ENCODE measurements around the gene GNG8. TPM values are rescaled to one million over a fixed set of nuclear protein-coding genes. Genes with fewer than 3 reads are reported as not detected.
"Not testable (repeated sequence)": the region's sequence is repeated elsewhere in the genome, so short reads cannot be mapped to it uniquely, and the experiment has no call there.

Gene GNG8
- total RNA-seq, 1 donor from 2014 or later, result not detected

DNA sequence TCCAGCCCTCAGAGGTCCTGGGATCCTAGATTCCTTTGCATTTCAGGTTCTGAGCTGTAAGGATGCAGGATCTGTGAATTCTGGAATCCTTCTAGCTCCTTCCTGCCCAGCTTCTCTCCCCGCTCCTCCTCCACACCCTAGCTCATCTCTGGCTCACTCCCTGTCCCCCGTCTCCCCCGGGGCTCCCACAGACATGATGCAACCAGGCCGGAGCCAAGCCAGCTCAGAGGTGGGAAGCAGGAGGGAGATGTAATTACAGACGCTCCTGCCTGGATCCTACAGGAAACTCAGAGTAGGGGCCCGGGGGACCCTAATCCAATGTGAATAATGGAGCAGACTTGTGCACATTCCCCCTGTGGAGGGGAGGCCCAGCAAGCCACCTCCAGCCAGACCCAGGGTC, 4.5 kb downstream of the GNG8 start:
- Histone ChIP-seq H3K27me3 (ENCODE audit: control insufficient read depth in 3 of 3, insufficient read depth in 3 of 3, low read length in 3 of 3) (peaks cover 17 to 38% (median 30%) of the 10 kb centered on the region in 3 donors), H3K36me3 (ENCODE audit: control insufficient read depth in 3 of 3, insufficient read depth in 3 of 3, low read length in 3 of 3) (no peaks in the 10 kb centered on the region), H3K9ac (ENCODE audit: low read depth in 1 of 3, low read length in 3 of 3) (no peak overlapping the region), H3K4me3 (ENCODE audit: low read length in 3 of 3) (no peak overlapping the region), H3K9me3 (ENCODE audit: control insufficient read depth in 3 of 3, low read length in 3 of 3) (no peaks in the 10 kb centered on the region), H3K4me1 (ENCODE audit: control insufficient read depth in 3 of 3, insufficient read depth in 3 of 3, low read length in 3 of 3) (peaks cover 9 to 14% (median 13%) of the 10 kb centered on the region in 3 donors), H3K27ac (ENCODE audit: low read depth, low read length) (no peak overlapping the region)

DNA sequence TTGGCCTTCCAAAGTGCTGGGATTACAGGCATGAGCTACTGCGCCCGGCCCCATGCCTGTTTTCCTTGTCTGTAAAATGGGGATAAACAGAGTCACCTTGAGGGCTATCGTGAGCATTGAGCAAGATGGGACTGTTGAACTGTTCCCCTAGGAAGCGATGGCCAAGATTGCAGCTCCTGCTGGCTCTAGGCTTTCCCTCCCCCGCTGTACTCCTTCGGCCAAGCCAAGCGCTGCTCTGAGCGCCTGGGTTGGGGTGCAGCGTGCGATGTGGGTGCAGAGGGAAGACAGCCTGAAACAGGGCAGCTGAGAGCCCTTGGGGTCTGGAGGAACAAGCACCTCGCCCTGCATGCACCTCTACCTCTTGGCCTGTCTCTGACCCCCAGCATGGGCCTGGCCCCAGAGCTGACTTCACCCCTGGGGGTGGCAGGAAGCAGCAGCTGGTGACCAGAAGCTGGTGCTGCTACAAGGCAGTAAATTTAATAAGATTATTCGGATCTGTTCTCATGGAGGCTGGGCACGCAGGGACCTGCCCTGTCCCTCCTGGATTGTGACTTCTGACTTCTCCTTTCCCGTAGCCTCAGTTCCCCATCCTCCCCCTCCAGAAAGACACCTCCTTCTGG, 5.3 kb downstream of the GNG8 start:
- Histone ChIP-seq H3K36me3 (ENCODE audit: control insufficient read depth in 3 of 3, insufficient read depth in 3 of 3, low read length in 3 of 3) (no peaks in the 10 kb centered on the region), H3K27me3 (ENCODE audit: control insufficient read depth in 3 of 3, insufficient read depth in 3 of 3, low read length in 3 of 3) (peaks cover 17 to 35% (median 27%) of the 10 kb centered on the region in 3 donors), H3K27ac (ENCODE audit: low read depth, low read length) (no peak overlapping the region), H3K9ac (ENCODE audit: low read depth in 1 of 3, low read length in 3 of 3) (no peak overlapping the region), H3K4me3 (ENCODE audit: low read length in 3 of 3) (no peak overlapping the region), H3K4me1 (ENCODE audit: control insufficient read depth in 3 of 3, insufficient read depth in 3 of 3, low read length in 3 of 3) (peaks cover 9 to 22% (median 21%) of the 10 kb centered on the region in 3 donors), H3K9me3 (ENCODE audit: control insufficient read depth in 3 of 3, low read length in 3 of 3) (no peaks in the 10 kb centered on the region)

DNA sequence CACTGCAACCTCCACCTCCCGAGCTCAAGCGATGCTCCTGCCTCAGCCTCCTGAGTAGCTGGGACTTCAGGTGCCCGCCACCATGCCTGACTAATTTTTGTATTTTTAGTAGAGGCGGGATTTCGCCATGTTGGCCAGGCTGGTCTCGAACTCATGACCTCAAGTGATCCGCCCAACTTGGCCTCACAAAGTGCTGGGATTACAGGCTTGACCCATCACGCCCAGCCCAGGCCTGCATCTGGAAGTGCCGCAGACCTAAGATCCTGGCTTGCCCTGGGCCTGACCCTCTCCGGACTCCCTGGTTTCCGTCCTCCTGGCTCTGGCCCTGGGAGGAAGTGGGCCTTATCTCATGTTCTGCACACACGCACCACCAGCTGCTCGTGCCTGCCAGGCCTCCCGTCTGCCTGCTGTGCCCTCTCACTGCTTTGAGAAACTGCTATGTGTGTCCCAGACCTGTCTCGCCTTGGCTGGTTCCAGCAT, 6.4 kb downstream of the GNG8 start:
- Histone ChIP-seq H3K36me3 (ENCODE audit: control insufficient read depth in 3 of 3, insufficient read depth in 3 of 3, low read length in 3 of 3) (no peaks in the 10 kb centered on the region), H3K9me3 (ENCODE audit: control insufficient read depth in 3 of 3, low read length in 3 of 3) (no peaks in the 10 kb centered on the region), H3K4me3 (ENCODE audit: low read length in 3 of 3) (no peak overlapping the region), H3K27me3 (ENCODE audit: control insufficient read depth in 3 of 3, insufficient read depth in 3 of 3, low read length in 3 of 3) (peaks cover 17 to 29% (median 22%) of the 10 kb centered on the region in 3 donors), H3K4me1 (ENCODE audit: control insufficient read depth in 3 of 3, insufficient read depth in 3 of 3, low read length in 3 of 3) (peaks cover 15 to 31% (median 24%) of the 10 kb centered on the region in 3 donors), H3K9ac (ENCODE audit: low read depth in 1 of 3, low read length in 3 of 3) (no peak overlapping the region), H3K27ac (ENCODE audit: low read depth, low read length) (no peak overlapping the region)

GRCh38 chr19:46628970-46629369, 7.0 kb downstream of the GNG8 start:
- not testable (repeated sequence) for H3K36me3 ChIP-seq (ENCODE audit: control insufficient read depth in 3 of 3, insufficient read depth in 3 of 3, low read length in 3 of 3); H3K9ac ChIP-seq (ENCODE audit: low read depth in 1 of 3, low read length in 3 of 3); H3K4me3 ChIP-seq (ENCODE audit: low read length in 3 of 3); H3K27ac ChIP-seq (ENCODE audit: low read depth, low read length); H3K9me3 ChIP-seq (ENCODE audit: control insufficient read depth in 3 of 3, low read length in 3 of 3)
- H3K4me1 ChIP-seq (ENCODE audit: control insufficient read depth in 3 of 3, insufficient read depth in 3 of 3, low read length in 3 of 3), result peaks cover 15 to 34% (median 23%) of the 10 kb centered on the region in 3 donors
- peaks cover 15 to 25% (median 20%) of the 10 kb centered on the region in 3 donors for H3K27me3 ChIP-seq (ENCODE audit: control insufficient read depth in 3 of 3, insufficient read depth in 3 of 3, low read length in 3 of 3)

GRCh38 chr19:46626446-46626845, 9.6 kb downstream of the GNG8 start:
- Histone ChIP-seq H3K4me3 (ENCODE audit: low read length in 3 of 3) (no peak overlapping the region), H3K27me3 (ENCODE audit: control insufficient read depth in 3 of 3, insufficient read depth in 3 of 3, low read length in 3 of 3) (peaks cover 2 to 6% (median 4%) of the 10 kb centered on the region in 3 donors), H3K27ac (ENCODE audit: low read depth, low read length) (peak overlapping the region; percentile 79), H3K36me3 (ENCODE audit: control insufficient read depth in 3 of 3, insufficient read depth in 3 of 3, low read length in 3 of 3) (no peaks in the 10 kb centered on the region), H3K9ac (ENCODE audit: low read depth in 1 of 3, low read length in 3 of 3) (peak overlapping the region in 1 of 3 donors; percentile 6), H3K9me3 (ENCODE audit: control insufficient read depth in 3 of 3, low read length in 3 of 3) (no peaks in the 10 kb centered on the region), H3K4me1 (ENCODE audit: control insufficient read depth in 3 of 3, insufficient read depth in 3 of 3, low read length in 3 of 3) (peaks cover 8 to 33% (median 25%) of the 10 kb centered on the region in 3 donors)

- no peaks in the 10 kb centered on the region for H3K9me3 ChIP-seq (ENCODE audit: control insufficient read depth in 3 of 3, low read length in 3 of 3)
- H3K36me3 ChIP-seq (ENCODE audit: control insufficient read depth in 3 of 3, insufficient read depth in 3 of 3, low read length in 3 of 3), result no peaks in the 10 kb centered on the region
- no peak overlapping the region for H3K4me3 ChIP-seq (ENCODE audit: low read length in 3 of 3)
- peak overlapping the region in 2 of 3 donors; percentile 6 to 25 for H3K9ac ChIP-seq (ENCODE audit: low read depth in 1 of 3, low read length in 3 of 3)
- peaks cover 14 to 40% (median 31%) of the 10 kb centered on the region in 3 donors for H3K4me1 ChIP-seq (ENCODE audit: control insufficient read depth in 3 of 3, insufficient read depth in 3 of 3, low read length in 3 of 3)
- peak overlapping the region; percentile 79 for H3K27ac ChIP-seq (ENCODE audit: low read depth, low read length)
- peaks cover 0 to 3% (median 0%) of the 10 kb centered on the region in 3 donors for H3K27me3 ChIP-seq (ENCODE audit: control insufficient read depth in 3 of 3, insufficient read depth in 3 of 3, low read length in 3 of 3)
Observed at GRCh38 chr19:46625731-46626130, 10.3 kb downstream of the GNG8 start.

DNA sequence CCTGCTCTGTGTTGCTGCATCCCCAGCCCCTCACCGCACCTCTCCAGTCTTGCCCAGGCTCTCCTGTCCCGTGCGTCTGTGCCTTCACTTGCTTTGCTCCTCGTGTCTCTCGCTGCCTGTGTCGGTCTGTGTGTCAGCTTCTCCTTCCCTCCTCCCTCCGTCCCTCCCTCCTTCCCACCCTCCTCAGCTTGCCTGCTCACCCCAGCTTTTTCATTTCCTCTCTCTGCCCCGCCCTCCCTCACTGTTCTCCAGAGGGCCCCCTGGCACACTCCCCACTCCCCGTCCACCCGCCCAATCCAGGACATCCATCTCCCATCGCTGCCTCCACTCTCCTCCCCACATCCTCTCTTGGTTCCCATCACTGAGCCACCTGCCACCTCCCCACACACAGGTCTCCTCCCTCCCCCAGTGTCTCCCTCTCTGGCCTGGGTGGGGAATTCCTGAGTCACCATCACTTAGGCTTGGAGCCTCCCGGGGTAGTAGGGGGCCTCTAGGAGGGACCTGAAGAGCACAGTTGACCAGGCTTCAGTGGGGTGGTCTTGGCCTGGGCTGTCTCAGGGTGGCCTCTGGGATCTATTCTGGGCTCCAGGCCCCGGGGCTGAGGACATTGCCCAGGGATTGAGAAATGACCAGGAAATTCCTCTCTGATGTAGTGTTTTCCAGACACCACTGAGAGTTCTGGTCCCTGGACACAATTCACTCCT, 10.9 kb downstream of the GNG8 start, which contains the start of gene PTGIR:
Gene PTGIR (minus strand): TSS at position 132 of the 704 bp plus-strand sequence. CDS start 864 bp downstream, outside the sequence.
- no peaks in the 10 kb centered on the region for H3K36me3 ChIP-seq (ENCODE audit: control insufficient read depth in 3 of 3, insufficient read depth in 3 of 3, low read length in 3 of 3)
- peaks cover 0 to 3% (median 0%) of the 10 kb centered on the region in 3 donors for H3K27me3 ChIP-seq (ENCODE audit: control insufficient read depth in 3 of 3, insufficient read depth in 3 of 3, low read length in 3 of 3)
- peak within 1 kb of the TSS; percentile 45 to 60 (median 54) for H3K4me3 ChIP-seq (ENCODE audit: low read length in 3 of 3)
- H3K27ac ChIP-seq (ENCODE audit: low read depth, low read length), result peak within 1 kb of the TSS; percentile 79
- H3K4me1 ChIP-seq (ENCODE audit: control insufficient read depth in 3 of 3, insufficient read depth in 3 of 3, low read length in 3 of 3), result peaks cover 15 to 43% (median 37%) of the 10 kb centered on the region in 3 donors
- peak within 1 kb of the TSS in 2 of 3 donors; percentile 23 to 40 for H3K9ac ChIP-seq (ENCODE audit: low read depth in 1 of 3, low read length in 3 of 3)
- H3K9me3 ChIP-seq (ENCODE audit: control insufficient read depth in 3 of 3, low read length in 3 of 3), result no peaks in the 10 kb centered on the region

- H3K27ac ChIP-seq (ENCODE audit: low read depth, low read length), result peak overlapping the region; percentile 79
Observed at GRCh38 chr19:46623915-46624502, 12.0 kb downstream of the GNG8 start.

GRCh38 chr19:46622118-46622446, 13.9 kb downstream of the GNG8 start:
- H3K4me3 ChIP-seq (ENCODE audit: low read length in 3 of 3), result peak overlapping the region in 1 of 3 donors; percentile 32

More at GRCh38 chr19:46623915-46624502, 12.0 kb downstream of the GNG8 start:
- Histone ChIP-seq H3K9ac (ENCODE audit: low read depth in 1 of 3, low read length in 3 of 3) (peak overlapping the region in 1 of 3 donors; percentile 40), H3K9me3 (ENCODE audit: control insufficient read depth in 3 of 3, low read length in 3 of 3) (no peaks in the 10 kb centered on the region), H3K36me3 (ENCODE audit: control insufficient read depth in 3 of 3, insufficient read depth in 3 of 3, low read length in 3 of 3) (no peaks in the 10 kb centered on the region), H3K4me3 (ENCODE audit: low read length in 3 of 3) (peak overlapping the region in 2 of 3 donors; percentile 22 to 32), H3K27me3 (ENCODE audit: control insufficient read depth in 3 of 3, insufficient read depth in 3 of 3, low read length in 3 of 3) (peaks cover 0 to 3% (median 0%) of the 10 kb centered on the region in 3 donors), H3K4me1 (ENCODE audit: control insufficient read depth in 3 of 3, insufficient read depth in 3 of 3, low read length in 3 of 3) (peaks cover 20 to 49% (median 44%) of the 10 kb centered on the region in 3 donors)

More at GRCh38 chr19:46622118-46622446, 13.9 kb downstream of the GNG8 start:
- Histone ChIP-seq H3K27me3 (ENCODE audit: control insufficient read depth in 3 of 3, insufficient read depth in 3 of 3, low read length in 3 of 3) (peaks cover 0 to 3% (median 0%) of the 10 kb centered on the region in 3 donors), H3K4me1 (ENCODE audit: control insufficient read depth in 3 of 3, insufficient read depth in 3 of 3, low read length in 3 of 3) (peaks cover 30 to 61% (median 50%) of the 10 kb centered on the region in 3 donors), H3K36me3 (ENCODE audit: control insufficient read depth in 3 of 3, insufficient read depth in 3 of 3, low read length in 3 of 3) (no peaks in the 10 kb centered on the region), H3K9ac (ENCODE audit: low read depth in 1 of 3, low read length in 3 of 3) (peak overlapping the region in 1 of 3 donors; percentile 66), H3K27ac (ENCODE audit: low read depth, low read length) (no peak overlapping the region), H3K9me3 (ENCODE audit: control insufficient read depth in 3 of 3, low read length in 3 of 3) (no peaks in the 10 kb centered on the region)
